ENCODE data around the gene EXO1. TPM values are rescaled to one million over a fixed set of nuclear protein-coding genes. Genes with fewer than 3 reads are reported as not detected.

EXO1 gene
- total RNA-seq, 2 donors from 2014 or later: not detected

- H3K27ac ChIP-seq: no peak overlapping the region
- intact Hi-C loops (cut with DNase I): no loop called here
- DNase-seq: no peak
- 90 to 92% methylated on average over 6 of the region's 6 CpGs for WGBS, 2 donors
- no peaks in the 10 kb centered on the region for H3K36me3 ChIP-seq (replicated peaks in 1 of 2; ENCODE audit: insufficient read depth in 1 of 2, low read depth in 2 of 2)
- no peak overlapping the region for H3K4me3 ChIP-seq
- H3K9me3 ChIP-seq: no peaks in the 10 kb centered on the region
- ATAC-seq: no peak
- no peaks in the 10 kb centered on the region for H3K4me1 ChIP-seq
- no peak for TF ChIP-seq CTCF (IDR thresholded peaks at IDR 0.05)
- TF ChIP-seq POLR2A (IDR thresholded peaks at IDR 0.05): no peak
- no peaks in the 10 kb centered on the region for H3K27me3 ChIP-seq
Observed at GRCh38 chr1:241881440-241881839, 33.4 kb downstream of the EXO1 start.

- intact Hi-C loops (cut with DNase I): no loop called here
- DNase-seq (no peak), ATAC-seq (no peak)
- Histone ChIP-seq H3K9me3 (no peaks in the 10 kb centered on the region), H3K27ac (no peak overlapping the region), H3K4me3 (no peak overlapping the region), H3K4me1 (no peaks in the 10 kb centered on the region), H3K27me3 (no peaks in the 10 kb centered on the region), H3K36me3 (replicated peaks in 1 of 2; ENCODE audit: insufficient read depth in 1 of 2, low read depth in 2 of 2) (no peaks in the 10 kb centered on the region)
- TF ChIP-seq POLR2A (IDR thresholded peaks at IDR 0.05) (no peak), CTCF (IDR thresholded peaks at IDR 0.05) (no peak)
- 58 to 78% methylated on average over 1 of the region's 1 CpG for WGBS, 2 donors
Observed at GRCh38 chr1:241883159-241883558, 35.2 kb downstream of the EXO1 start.

GRCh38 chr1:241888232-241888631 is 40.2 kb downstream of the EXO1 start:
- Histone ChIP-seq H3K27ac (no peak overlapping the region), H3K36me3 (replicated peaks in 1 of 2; ENCODE audit: insufficient read depth in 1 of 2, low read depth in 2 of 2) (no peaks in the 10 kb centered on the region), H3K4me3 (no peak overlapping the region), H3K27me3 (no peaks in the 10 kb centered on the region), H3K4me1 (no peaks in the 10 kb centered on the region), H3K9me3 (no peaks in the 10 kb centered on the region)
- DNase-seq: no peak
- intact Hi-C loops (cut with DNase I): no loop called here
- ATAC-seq: no peak
- TF ChIP-seq POLR2A (IDR thresholded peaks at IDR 0.05) (no peak), CTCF (IDR thresholded peaks at IDR 0.05) (no peak)
- 90 to 94% methylated on average over 4 of the region's 4 CpGs for WGBS, 2 donors

GRCh38 chr1:241891296-241891695 is 43.3 kb downstream of the EXO1 start:
- Histone ChIP-seq H3K36me3 (replicated peaks in 1 of 2; ENCODE audit: insufficient read depth in 1 of 2, low read depth in 2 of 2) (no peaks in the 10 kb centered on the region), H3K4me1 (no peaks in the 10 kb centered on the region), H3K9me3 (no peaks in the 10 kb centered on the region), H3K27ac (no peak overlapping the region), H3K4me3 (no peak overlapping the region), H3K27me3 (no peaks in the 10 kb centered on the region)
- WGBS, 2 donors: 75 to 77% methylated on average over 3 of the region's 3 CpGs
- DNase-seq (no peak), ATAC-seq (no peak)
- no peak for TF ChIP-seq POLR2A (IDR thresholded peaks at IDR 0.05)
- TF ChIP-seq CTCF (IDR thresholded peaks at IDR 0.05): no peak
- intact Hi-C loops (cut with DNase I): no loop called here

- Histone ChIP-seq H3K9me3 (no peaks in the 10 kb centered on the region), H3K4me1 (no peaks in the 10 kb centered on the region), H3K27ac (no peak overlapping the region), H3K36me3 (replicated peaks in 1 of 2; ENCODE audit: insufficient read depth in 1 of 2, low read depth in 2 of 2) (no peaks in the 10 kb centered on the region), H3K4me3 (no peak overlapping the region), H3K27me3 (no peaks in the 10 kb centered on the region)
- TF ChIP-seq CTCF (IDR thresholded peaks at IDR 0.05): no peak
- TF ChIP-seq POLR2A (IDR thresholded peaks at IDR 0.05): no peak
- ATAC-seq (no peak), DNase-seq (no peak)
- 68 to 78% methylated on average over 3 of the region's 3 CpGs for WGBS, 2 donors
- intact Hi-C loops (cut with DNase I): no loop called here
Observed at GRCh38 chr1:241894016-241894415, 46.0 kb downstream of the EXO1 start.
